COR-L47 (cell line): ENCODE data around the gene ARHGEF7.

Experiments used
- DNase-seq: peaks from one replicate; lab custom pipeline; 2025; lab: John Stamatoyannopoulos, UW

Gene ARHGEF7

GRCh38 chr13:111225810-111226546 lies 110.9 kb downstream of the ARHGEF7 start:
- no peak for DNase-seq

DNA sequence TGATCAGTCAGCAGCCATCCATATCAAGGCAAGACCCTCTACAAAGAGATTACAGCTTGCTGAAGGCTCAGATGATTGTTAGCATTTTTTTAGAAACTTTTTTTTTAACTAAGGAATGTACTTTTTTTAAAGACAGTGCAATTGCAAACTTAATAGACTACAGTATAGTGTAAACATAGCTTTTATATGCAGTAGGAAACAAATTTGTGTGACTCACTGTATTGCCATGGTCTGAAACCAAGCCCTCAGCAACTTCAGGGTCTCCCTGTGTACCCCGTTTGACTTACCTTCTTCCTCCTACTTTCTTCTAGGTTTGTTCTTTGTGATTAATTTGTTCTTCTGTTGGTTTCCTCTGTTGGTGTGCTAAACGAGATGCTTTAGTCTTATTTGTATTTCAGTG lies 112.3 kb downstream of the ARHGEF7 start:
- no peak for DNase-seq

- no peak for DNase-seq
These were observed 113.4 kb downstream of the ARHGEF7 start for GRCh38 chr13:111228262-111229144.

DNA sequence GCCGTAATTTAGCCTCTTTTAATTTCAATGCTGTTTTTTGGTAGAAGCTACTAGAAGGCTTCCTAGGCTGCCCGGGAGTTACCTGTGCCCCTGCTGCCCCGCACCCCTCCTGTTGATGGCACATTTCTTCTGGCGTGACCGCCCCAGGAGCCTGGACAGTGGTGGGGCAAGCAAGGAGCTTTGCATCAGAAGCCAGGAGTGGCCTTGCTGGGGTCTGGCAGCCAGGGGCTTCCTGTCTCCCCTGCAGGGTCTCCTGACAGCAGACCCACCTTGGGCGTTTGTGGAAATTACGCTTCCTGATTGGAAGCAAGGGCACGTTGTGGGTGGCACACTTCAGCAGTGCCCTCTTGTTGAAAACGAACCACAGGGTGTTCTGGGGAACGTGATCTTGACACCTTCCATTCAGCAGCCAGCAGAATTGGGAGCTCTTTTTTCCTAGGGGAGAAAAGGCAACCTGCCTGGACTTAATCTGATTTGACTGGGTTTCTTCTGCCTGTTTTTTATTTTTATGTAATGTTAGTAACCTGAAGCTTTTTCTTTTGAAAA lies 115.3 kb downstream of the ARHGEF7 start:
- DNase-seq: no peak

DNA sequence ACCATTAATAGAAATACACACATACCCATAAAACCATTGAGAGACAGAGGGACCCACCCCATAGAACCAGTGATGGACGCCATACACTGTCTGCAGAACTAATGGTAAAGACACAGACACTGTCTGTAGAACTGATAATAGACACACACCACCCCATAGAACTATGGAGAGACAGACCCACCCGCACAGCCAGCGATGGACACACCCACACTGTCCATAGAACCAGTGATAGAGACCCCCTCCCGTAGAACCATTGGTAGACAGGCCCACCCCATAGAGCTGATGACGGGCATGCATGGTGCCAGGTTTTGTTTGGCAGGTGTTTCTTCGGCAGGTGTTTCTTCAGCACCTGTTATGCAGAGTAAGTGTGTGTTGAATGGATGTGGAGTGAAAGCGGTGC lies 117.1 kb downstream of the ARHGEF7 start:
- peak; percentile 56 for DNase-seq

GRCh38 chr13:111233080-111233479 lies 118.0 kb downstream of the ARHGEF7 start:
- no peak for DNase-seq

DNA sequence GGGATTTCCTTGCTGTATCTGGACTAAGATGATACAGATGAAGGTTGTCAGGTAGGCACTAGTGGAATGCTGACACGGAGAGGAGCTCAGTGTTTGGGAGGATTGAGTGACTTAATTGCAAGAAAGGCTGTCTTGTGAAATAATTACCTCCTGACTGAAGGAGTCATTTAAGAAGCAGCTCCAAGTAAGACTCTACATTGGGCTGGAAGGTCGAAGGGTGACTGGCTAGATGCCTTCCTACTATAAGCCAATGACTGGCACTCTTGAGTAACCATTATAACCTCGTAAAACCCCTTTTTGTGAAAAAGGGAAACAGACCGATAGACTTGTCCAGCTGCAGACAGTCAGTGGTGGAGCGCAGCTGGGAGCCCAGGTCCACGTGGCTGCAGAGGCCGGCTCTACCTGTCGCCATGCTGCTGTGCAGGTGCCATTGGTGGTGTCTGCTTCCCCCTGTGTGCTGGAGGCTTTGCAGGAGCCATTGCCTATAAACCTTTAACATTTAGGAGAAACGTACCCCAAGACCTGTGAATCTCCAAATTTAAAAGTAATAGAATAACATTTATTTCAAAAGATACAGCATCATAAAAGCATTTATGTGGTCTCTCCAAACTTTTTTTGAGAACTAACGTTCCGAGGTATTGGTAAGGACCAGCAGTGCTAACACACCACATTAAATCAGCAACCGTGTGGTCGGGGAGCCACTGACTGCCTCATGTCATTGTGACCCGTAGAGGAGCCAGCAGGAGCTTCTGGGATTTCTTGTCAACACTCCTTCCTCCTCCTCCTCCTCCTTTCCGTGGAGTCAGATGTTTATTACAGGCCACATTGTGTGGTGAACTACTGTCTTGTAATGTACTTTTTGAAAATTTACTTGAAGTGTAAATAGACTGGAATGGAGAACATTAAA lies 124.9 kb downstream of the ARHGEF7 start:
- DNase-seq: no peak

- no peak for DNase-seq
These were observed 126.1 kb downstream of the ARHGEF7 start for GRCh38 chr13:111241006-111241755.

GRCh38 chr13:111241862-111242261 lies 126.8 kb downstream of the ARHGEF7 start:
- DNase-seq: no peak

GRCh38 chr13:111242585-111242984 lies 127.5 kb downstream of the ARHGEF7 start:
- DNase-seq: no peak

DNA sequence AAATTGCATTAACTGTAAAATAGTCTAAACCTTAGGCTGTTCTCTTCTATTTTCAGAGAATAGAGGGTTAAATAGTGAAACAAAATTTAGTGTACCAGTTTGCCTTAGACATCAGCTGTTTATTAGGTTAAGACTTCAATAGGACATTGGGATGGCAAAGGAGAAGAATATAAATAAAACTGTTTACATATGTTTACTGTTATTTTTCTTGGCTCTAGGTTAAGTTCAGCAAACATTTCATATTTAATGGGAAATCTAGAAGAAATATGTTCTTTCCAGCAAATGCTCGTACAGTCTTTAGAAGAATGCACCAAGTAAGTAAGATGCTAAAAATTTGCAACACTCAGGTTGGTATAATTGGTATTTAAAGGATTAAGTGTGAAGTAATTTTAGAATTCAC lies 128.9 kb downstream of the ARHGEF7 start:
- DNase-seq: no peak

GRCh38 chr13:111245576-111246384 lies 130.7 kb downstream of the ARHGEF7 start:
- DNase-seq: no peak

DNA sequence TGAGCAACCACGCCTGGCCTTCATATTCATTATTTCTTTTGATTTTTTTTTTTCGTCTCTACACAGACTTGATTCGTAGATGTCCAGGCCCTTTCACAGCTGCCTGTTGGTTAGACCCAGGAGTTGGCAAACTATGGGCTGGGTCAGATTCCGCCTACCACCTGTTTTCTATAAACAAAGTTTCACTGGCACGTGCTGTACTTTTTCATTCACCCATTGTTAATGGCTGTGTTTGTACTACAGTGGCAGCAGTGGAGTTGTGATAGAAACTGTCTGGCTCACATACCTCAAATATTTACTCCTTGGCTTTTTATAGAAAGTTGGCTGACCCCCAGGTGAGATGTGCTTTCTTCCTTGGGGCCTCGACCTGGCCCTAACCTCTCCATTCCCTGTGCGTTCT lies 132.4 kb downstream of the ARHGEF7 start:
- DNase-seq: peak; percentile 84

DNA sequence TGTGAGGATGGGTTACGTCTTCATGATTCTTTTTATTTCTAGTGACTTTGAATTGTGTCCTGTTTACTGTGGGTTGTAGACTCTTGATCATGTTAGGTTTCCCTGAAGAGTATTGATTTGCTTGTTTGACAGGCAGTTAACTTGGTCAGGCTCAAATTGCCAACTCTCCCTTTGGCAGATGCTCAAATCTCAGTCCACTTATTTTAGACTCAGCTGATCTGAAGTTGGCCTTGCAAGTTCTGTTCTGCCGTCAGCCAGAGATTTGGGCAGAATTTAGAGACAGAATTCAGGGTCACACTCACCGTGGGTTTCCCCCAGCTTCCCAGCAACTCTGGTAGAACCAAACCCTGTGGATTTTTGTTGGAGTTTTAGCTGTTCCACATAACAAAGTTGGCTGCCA lies 133.7 kb downstream of the ARHGEF7 start:
- DNase-seq: peak; percentile 23

- DNase-seq: no peak
These were observed 134.7 kb downstream of the ARHGEF7 start for GRCh38 chr13:111249637-111250360.

GRCh38 chr13:111251646-111252445 lies 136.7 kb downstream of the ARHGEF7 start:
- DNase-seq: no peak

DNA sequence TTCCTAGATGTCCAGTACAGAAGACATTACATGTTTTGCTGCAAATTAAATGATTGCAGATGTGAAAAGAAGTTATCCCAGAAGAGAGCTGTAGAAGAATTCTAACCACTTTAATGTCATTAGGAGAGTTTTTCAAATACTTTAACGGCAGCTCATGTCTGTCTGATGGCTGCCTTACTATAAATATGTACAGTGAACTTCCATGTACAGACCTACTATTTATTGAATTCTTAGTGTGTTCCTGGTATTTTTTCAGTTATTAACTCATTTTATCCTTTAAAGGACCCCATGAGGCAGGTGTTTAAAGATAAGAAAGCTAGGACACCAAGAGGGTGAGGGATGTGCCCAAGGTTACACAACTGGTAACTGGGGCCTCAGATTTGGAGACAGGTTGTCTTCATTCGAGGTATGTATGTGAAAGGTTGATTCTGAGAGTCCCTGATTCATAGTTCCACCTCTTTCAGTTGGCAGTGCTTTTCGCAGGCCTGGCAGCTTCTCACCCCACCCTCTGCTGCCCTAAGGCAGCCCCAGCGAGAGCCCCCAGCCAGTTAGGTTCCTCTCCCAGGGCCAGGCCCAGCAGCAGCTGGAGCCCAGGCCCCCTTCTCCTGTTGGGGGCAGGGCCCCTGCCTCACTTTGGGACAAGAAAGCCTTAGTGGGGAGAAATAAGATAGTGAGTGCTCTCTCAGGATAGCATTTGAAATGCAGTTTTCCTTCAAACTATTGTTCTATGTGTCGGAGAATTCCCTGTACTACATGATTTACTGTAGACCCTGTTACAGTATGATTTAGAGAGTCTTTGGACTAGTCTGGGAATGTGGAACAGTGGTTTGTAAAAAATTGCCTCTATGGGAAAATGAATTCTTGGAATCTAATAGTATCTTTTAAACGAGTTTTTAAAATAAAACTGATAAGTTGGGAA lies 137.6 kb downstream of the ARHGEF7 start:
- DNase-seq: no peak
